Measurements from ENCODE around the gene SCGB2B2. TPM values are rescaled to one million over a fixed set of nuclear protein-coding genes. Genes with fewer than 3 reads are reported as not detected.
"Not testable (repeated sequence)": the region's sequence is repeated elsewhere in the genome, so short reads cannot be mapped to it uniquely, and the experiment has no call there.

The SCGB2B2 gene
- total and polyA plus RNA-seq, 7 donors = 0.13 to 1.1 (median 0.21) TPM

DNA sequence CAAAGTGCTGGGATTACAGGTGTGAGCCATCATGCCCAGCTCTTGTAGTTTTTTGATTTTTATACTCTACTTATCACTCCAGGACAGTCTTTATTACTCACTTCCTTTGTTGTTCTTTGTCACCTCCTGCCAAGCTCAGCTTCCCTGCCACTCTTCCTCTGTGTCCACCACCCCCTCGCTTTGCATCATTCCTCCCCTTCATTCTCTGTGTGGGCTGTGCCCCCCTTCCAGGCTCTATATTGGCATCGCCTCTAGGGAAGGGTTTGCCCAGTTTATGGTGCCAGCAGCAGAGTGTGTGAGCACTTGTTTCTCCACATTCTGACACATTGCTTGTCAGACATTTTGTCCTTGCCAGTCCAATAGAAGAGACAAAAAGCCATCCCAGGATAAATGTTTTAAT lies 15.6 kb upstream of the SCGB2B2 start:
- no peaks in the 10 kb centered on the region for H3K9me3 ChIP-seq
- H3K36me3 ChIP-seq (ENCODE audit: insufficient read depth in 1 of 2, low read depth in 1 of 2) = no peaks in the 10 kb centered on the region
- no peak overlapping the region for H3K4me3 ChIP-seq
- DNase-seq (no peak), ATAC-seq (no peak)
- intact Hi-C loops (cut with DNase I) = no loop called here
- H3K27ac ChIP-seq = no peak overlapping the region
- WGBS, 3 donors = 24 to 46% (median 37%) methylated on average over 2 of the region's 2 CpGs
- TF ChIP-seq, protein P1, sequence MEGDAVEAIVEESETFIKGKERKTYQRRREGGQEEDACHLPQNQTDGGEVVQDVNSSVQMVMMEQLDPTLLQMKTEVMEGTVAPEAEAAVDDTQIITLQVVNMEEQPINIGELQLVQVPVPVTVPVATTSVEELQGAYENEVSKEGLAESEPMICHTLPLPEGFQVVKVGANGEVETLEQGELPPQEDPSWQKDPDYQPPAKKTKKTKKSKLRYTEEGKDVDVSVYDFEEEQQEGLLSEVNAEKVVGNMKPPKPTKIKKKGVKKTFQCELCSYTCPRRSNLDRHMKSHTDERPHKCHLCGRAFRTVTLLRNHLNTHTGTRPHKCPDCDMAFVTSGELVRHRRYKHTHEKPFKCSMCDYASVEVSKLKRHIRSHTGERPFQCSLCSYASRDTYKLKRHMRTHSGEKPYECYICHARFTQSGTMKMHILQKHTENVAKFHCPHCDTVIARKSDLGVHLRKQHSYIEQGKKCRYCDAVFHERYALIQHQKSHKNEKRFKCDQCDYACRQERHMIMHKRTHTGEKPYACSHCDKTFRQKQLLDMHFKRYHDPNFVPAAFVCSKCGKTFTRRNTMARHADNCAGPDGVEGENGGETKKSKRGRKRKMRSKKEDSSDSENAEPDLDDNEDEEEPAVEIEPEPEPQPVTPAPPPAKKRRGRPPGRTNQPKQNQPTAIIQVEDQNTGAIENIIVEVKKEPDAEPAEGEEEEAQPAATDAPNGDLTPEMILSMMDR (IDR thresholded peaks at IDR 0.05) = no peak
- no peaks in the 10 kb centered on the region for H3K27me3 ChIP-seq (ENCODE audit: insufficient read depth in 3 of 3, low read length in 2 of 3)
- no peaks in the 10 kb centered on the region for H3K4me1 ChIP-seq

DNA sequence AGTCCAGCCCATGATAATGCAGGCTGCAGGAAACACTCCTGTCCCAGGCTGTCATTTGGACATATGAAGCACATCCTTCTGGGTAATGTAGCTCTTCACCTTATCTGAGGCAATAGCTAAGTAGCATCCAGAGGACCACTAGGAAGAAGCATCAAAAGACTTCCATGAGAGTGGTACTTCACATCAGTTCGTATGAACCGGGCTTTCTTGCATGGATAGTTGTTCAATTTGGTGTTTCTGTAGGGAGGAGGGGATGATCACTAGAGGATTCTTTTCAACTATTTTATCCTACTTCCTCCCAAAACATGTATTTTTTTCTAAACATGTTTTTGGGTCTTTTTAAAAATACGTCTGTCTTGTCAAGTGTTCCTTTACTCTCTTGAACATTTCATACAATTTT lies 13.4 kb upstream of the SCGB2B2 start:
- intact Hi-C loops (cut with DNase I) = no loop called here
- H3K36me3 ChIP-seq (ENCODE audit: insufficient read depth in 1 of 2, low read depth in 1 of 2) = peaks cover 0 to 7% of the 10 kb centered on the region in 2 donors
- DNase-seq = no peak
- H3K4me3 ChIP-seq = no peak overlapping the region
- H3K9me3 ChIP-seq = peaks cover 4% of the 10 kb centered on the region
- no peak overlapping the region for H3K27ac ChIP-seq
- no peak for ATAC-seq
- no peaks in the 10 kb centered on the region for H3K27me3 ChIP-seq (ENCODE audit: insufficient read depth in 3 of 3, low read length in 2 of 3)
- WGBS, 3 donors = 81 to 91% (median 87%) methylated on average over 3 of the region's 3 CpGs
- H3K4me1 ChIP-seq = no peaks in the 10 kb centered on the region
- TF ChIP-seq, protein P1 (IDR thresholded peaks at IDR 0.05) = no peak

DNA sequence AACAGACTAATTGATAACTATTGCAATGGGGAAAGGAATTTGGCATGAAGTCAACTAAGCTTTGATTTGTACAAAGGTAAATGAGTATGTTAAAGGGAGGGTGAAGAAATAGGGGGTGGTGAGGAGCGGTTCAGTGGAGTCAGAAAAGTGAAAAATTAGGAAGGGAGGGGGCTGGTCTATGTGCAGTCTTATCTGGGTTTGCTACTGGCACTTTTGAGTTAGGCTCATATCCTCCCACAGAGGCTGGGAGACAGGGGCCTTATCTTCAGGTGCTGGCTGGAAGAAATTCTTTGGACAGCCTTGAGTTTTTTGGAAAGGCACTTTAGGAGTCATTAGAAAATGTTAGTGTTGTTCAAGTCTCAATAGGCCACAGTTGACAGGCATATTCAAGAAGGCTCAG lies 11.6 kb upstream of the SCGB2B2 start:
- peaks cover 0 to 24% of the 10 kb centered on the region in 2 donors for H3K36me3 ChIP-seq (ENCODE audit: insufficient read depth in 1 of 2, low read depth in 1 of 2)
- WGBS, 3 donors = 75 to 96% (median 79%) methylated on average over 1 of the region's 1 CpG
- peaks cover 16% of the 10 kb centered on the region for H3K9me3 ChIP-seq
- intact Hi-C loops (cut with DNase I) = no loop called here
- no peak overlapping the region for H3K4me3 ChIP-seq
- H3K27ac ChIP-seq = no peak overlapping the region
- no peak for ATAC-seq
- TF ChIP-seq, protein P1 (IDR thresholded peaks at IDR 0.05) = no peak
- H3K27me3 ChIP-seq (ENCODE audit: insufficient read depth in 3 of 3, low read length in 2 of 3) = no peaks in the 10 kb centered on the region
- H3K4me1 ChIP-seq = no peaks in the 10 kb centered on the region
- DNase-seq = no peak

DNA sequence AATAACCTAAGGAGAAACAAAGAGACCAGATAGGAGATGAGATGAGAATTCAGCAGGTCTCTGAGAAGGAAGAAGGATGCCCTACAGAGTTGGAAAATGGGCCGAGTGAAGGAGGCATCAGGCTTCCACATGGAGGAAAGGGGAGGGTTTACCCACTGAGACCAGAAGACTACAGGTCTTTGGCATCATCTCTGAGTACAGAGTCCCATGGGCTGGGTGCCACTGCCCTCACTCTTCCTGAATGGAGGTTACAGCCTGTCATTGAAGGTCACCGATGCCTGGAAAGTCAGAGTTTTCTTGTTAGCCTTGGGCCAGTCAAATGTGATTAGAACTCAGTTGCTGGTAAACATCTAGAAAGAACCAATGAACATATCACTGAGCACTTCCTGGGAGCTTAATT lies 10.4 kb upstream of the SCGB2B2 start:
- intact Hi-C loops (cut with DNase I) = no loop called here
- Histone ChIP-seq H3K36me3 (ENCODE audit: insufficient read depth in 1 of 2, low read depth in 1 of 2) (peaks cover 3 to 36% of the 10 kb centered on the region in 2 donors), H3K27ac (no peak overlapping the region), H3K4me3 (no peak overlapping the region), H3K9me3 (peaks cover 16% of the 10 kb centered on the region), H3K27me3 (ENCODE audit: insufficient read depth in 3 of 3, low read length in 2 of 3) (no peaks in the 10 kb centered on the region), H3K4me1 (no peaks in the 10 kb centered on the region)
- no peak for DNase-seq
- ATAC-seq = peak in 2 of 4 donors; percentile 19 to 51
- TF ChIP-seq, protein P1 (IDR thresholded peaks at IDR 0.05) = no peak
- WGBS, 3 donors = 71 to 87% (median 86%) methylated on average over 2 of the region's 2 CpGs

DNA sequence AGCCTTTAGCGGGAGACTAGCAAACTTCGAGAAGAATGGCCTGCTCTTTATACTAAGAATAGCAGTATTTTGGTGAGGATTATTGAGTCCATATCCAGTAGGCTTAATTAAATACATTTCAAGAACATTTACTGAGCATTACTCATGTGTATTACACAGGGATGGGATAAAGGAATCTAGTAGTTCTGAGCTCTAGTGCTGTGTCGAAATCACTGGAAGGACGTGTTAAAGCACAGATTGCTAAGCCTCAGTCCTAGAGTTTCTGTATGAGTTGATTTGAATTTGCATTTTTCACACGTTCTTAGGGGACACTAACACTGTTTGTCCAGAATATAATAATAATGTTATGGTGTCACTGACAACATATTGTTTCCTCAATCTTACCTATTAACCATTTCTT lies 9.5 kb upstream of the SCGB2B2 start:
- no peaks in the 10 kb centered on the region for H3K27me3 ChIP-seq (ENCODE audit: insufficient read depth in 3 of 3, low read length in 2 of 3)
- no peak overlapping the region for H3K4me3 ChIP-seq
- H3K4me1 ChIP-seq = no peaks in the 10 kb centered on the region
- peaks cover 23% of the 10 kb centered on the region for H3K9me3 ChIP-seq
- H3K36me3 ChIP-seq (ENCODE audit: insufficient read depth in 1 of 2, low read depth in 1 of 2) = peaks cover 3 to 45% of the 10 kb centered on the region in 2 donors
- WGBS, 3 donors = 88 to 91% (median 90%) methylated on average over 5 of the region's 5 CpGs
- H3K27ac ChIP-seq = no peak overlapping the region
- ATAC-seq (no peak), DNase-seq (no peak)
- TF ChIP-seq, protein P1 (IDR thresholded peaks at IDR 0.05) = no peak
- intact Hi-C loops (cut with DNase I) = no loop called here

DNA sequence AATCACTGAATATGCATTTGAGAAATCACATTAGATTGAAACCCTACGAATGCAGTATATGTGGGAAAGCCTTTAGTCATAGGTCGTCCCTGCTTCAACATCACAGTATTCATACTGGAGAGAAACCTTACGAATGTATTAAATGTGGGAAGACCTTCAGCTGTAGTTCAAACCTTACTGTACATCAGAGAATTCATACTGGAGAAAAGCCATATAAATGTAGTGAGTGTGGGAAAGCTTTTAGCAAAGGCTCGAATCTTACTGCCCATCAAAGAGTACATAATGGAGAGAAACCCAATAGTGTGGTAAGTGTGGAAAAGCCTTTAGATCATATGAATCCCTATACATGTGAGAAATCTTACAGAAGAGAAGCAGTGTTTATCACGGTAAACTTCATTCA lies 8.3 kb upstream of the SCGB2B2 start:
- H3K36me3 ChIP-seq (ENCODE audit: insufficient read depth in 1 of 2, low read depth in 1 of 2) = peaks cover 3 to 57% of the 10 kb centered on the region in 2 donors
- peaks cover 25% of the 10 kb centered on the region for H3K9me3 ChIP-seq
- H3K4me3 ChIP-seq; H3K27me3 ChIP-seq (ENCODE audit: insufficient read depth in 3 of 3, low read length in 2 of 3); H3K4me1 ChIP-seq; DNase-seq; ATAC-seq; H3K27ac ChIP-seq; intact Hi-C loops (cut with DNase I): not testable (repeated sequence)
- 78 to 98% (median 87%) methylated on average over 5 of the region's 5 CpGs for WGBS, 3 donors
